Measurements from ENCODE around the gene TXNDC11.

The TXNDC11 gene

GRCh38 chr16:11675561-11676511, 66.8 kb downstream of the TXNDC11 start:
- DNase-seq (ENCODE audit: low read depth in 3 of 3) = no peak

GRCh38 chr16:11674818-11675560, 67.7 kb downstream of the TXNDC11 start:
- no peak for DNase-seq (ENCODE audit: low read depth in 3 of 3)

GRCh38 chr16:11674001-11674817, 68.4 kb downstream of the TXNDC11 start:
- DNase-seq (ENCODE audit: low read depth in 3 of 3) = no peak

GRCh38 chr16:11673091-11674000, 69.3 kb downstream of the TXNDC11 start:
- no peak for DNase-seq (ENCODE audit: low read depth in 3 of 3)

GRCh38 chr16:11672206-11673090, 70.2 kb downstream of the TXNDC11 start:
- no peak for DNase-seq (ENCODE audit: low read depth in 3 of 3)

- DNase-seq (ENCODE audit: low read depth in 3 of 3) = no peak
Observed at GRCh38 chr16:11671676-11672075, 71.0 kb downstream of the TXNDC11 start.

GRCh38 chr16:11671271-11671670, 71.4 kb downstream of the TXNDC11 start:
- DNase-seq (ENCODE audit: low read depth in 3 of 3) = no peak

GRCh38 chr16:11670171-11671131, 72.2 kb downstream of the TXNDC11 start:
- no peak for DNase-seq (ENCODE audit: low read depth in 3 of 3)

- DNase-seq (ENCODE audit: low read depth in 3 of 3) = no peak
Observed at GRCh38 chr16:11669380-11670146, 73.1 kb downstream of the TXNDC11 start.

- DNase-seq (ENCODE audit: low read depth in 3 of 3) = no peak
Observed at GRCh38 chr16:11668623-11669379, 73.9 kb downstream of the TXNDC11 start.

GRCh38 chr16:11667824-11668622, 74.6 kb downstream of the TXNDC11 start, which contains the start of gene SNN:
Gene SNN (plus strand): TSS chr16:11668455. CDS start chr16:11676060, 7,605 bp downstream.
- peak; percentile 73 to 88 (median 73) for DNase-seq (ENCODE audit: low read depth in 3 of 3)

- DNase-seq (ENCODE audit: low read depth in 3 of 3) = no peak
Observed at GRCh38 chr16:11667221-11667823, 75.3 kb downstream of the TXNDC11 start.

GRCh38 chr16:11666103-11667055, 76.3 kb downstream of the TXNDC11 start:
- DNase-seq (ENCODE audit: low read depth in 3 of 3) = no peak

GRCh38 chr16:11665071-11665491, 77.6 kb downstream of the TXNDC11 start:
- no peak for DNase-seq (ENCODE audit: low read depth in 3 of 3)

Data from stimulated activated CD4-positive, alpha-beta T cell treated with anti-CD3 and anti-CD28 coated beads, TNF-alpha, amount 100 ng/mL, for 24 hours (primary cell).